Stimulated activated CD4-positive, alpha-beta T cell treated with anti-CD3 and anti-CD28 coated beads, TNF-alpha, amount 100 ng/mL, for 4 hours (primary cell): ENCODE measurements around the gene STAT3.
"Not testable (repeated sequence)": the region's sequence is repeated elsewhere in the genome, so short reads cannot be mapped to it uniquely, and the experiment has no call there.

Experiments
- DNase-seq, 3 experiments: peaks; one replicate each; pipeline ENCODE4 v3.0.0-alpha.2; 2020; ENCODE audit warnings: low read depth in 3 of 3

STAT3 gene

DNA sequence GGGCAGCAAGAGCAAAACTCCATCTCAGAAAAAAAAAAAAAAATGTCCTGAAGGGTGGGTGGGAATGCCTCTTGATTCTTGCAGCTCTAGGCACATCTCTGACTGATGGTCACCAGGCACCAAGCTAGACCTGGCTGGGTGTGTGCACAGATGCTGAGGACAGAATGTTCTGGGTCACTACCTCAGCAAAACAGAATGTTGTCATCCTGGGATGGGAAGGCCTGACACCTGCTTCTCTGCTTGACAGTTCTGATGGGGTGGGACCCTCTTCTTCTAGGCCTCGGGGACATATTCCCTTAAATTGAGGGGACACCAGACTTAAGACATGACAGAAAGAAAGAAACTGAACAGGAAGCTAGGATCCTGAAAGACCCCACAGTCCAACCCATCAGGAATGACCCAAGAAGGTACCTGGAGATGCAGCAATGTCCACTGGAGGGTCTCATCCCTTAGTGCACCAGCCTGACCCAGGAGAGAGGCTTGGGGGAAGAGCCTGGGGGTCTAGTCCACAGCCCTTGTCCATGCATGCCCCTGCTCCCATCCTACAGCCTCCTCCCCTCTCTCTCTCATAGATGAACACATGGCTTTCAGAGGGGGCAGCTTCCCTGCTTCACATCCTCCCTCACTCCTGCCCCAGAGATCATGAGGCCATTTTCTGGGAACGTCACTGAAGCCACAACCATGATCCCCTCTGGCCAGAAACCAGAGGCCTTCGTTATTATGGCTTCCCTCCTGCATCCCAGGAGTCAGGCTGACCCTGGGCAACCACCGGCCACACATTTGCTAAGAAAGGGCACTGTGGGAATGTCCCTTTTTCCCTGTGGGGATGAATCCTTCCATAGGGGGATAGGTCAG lies 108.2 kb downstream of the STAT3 start:
- DNase-seq: no peak

DNA sequence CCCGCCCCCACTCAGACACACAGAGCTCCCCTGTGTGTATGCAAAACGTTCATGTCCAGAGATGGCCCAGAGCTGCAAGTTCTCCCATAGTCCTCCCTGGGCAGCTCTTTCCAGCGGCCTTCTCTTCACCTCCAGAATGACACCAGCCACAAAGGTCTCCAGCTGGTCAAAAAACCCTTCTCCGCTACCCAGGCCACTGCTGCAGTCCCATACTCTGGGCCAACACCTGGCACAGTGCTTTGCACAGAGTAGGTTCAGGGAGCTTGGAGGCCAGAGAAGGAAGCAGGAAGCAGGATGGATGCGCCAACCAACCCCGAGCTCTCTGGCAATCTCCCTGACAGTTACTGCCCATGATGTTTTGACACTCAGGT lies 110.9 kb downstream of the STAT3 start:
- DNase-seq: no peak

DNA sequence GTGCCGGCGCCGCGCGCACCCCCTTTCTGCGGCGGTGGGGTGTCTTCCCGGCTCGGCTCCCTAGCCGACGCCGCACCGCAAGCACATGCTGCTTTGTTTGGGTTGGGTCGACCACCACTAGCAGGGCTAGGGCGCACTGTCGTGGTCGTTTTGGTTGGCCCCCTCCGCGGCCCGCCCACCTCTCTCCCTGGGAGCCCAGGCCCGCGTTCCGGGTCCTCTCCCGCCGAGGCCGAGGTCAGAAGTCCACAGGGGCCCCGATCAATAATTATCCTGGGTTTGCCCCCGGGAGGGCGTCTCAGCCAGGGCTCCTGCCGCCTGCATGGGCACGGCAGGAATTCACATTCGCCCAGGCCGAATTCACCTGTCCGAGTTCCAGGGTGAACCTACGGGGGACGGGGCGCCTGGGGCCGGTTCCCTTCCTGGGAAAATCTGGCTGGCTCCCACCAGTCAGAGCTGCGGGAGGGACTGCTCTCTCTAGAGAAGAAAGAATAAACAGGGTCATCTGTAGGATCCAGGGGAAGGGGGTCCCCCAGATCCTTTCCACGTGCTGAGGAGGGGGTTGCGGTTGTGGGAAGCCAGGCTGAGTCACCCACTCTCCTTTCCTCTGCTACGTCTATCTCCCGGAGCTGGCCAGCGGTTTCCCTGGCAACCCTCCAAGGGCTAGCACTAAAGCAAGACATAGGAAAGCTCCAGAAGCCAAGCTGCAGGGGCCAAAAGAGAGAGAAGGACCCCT lies 111.5 kb downstream of the STAT3 start:
- DNase-seq: no peak

DNA sequence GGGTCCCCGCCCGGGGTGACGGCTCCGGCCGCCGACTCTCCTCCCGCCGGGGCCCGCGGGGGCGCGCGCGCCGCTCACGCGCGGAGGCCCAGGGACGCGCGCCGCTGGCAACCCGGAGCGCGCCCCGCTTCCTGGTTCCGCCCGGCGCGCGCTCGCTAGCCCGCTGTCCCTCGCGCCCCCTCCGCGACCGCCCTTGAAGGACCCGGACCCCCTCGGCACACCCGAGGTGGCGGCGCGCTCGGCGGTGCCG lies 112.0 kb downstream of the STAT3 start, which contains the start of gene STAT5B:
Gene STAT5B (minus strand): TSS at position 33 of the 250 bp plus-strand sequence. CDS start 44,264 bp downstream, outside the sequence.
- peak; percentile 37 to 61 (median 43) for DNase-seq

DNA sequence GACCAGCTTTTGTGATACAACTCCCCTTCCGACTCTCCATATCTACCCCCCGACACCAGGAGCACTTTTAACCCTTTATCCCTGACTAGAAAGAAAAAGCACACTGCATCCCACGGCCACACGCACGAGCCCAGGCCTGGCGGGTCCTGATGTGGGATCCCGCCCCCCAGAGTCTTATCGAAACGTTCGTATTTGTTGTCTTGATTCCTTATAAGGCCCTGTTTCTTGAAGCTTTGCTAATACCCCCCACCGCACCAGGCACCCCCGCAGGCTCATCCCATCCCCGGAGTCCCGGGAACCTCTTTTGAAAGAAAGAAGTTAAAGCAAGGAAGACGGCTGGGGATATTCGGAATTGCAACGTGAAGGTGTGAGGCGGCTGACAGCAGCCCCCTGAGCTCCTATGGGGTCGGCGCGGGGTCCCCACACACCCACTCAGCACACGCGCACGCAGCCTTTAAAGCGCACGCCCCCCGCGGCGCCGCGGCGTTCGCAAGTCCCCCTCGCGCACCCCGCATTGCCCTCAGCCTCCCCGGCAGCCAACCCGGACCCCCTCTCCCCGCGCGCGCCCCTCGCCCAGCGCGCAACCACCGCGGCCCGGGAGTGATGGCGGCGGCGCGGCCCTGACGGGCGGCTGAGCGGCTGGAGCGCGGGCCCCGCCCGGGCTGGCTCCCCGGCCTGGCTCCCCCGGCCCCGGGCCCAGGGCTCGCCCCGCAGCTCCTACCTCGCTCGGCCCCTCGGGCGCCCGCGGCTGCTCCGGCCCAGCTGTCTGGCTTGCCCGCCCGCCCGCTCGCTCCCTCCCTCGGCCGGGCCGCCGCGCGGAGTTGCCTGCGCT lies 112.5 kb downstream of the STAT3 start:
- peak in 2 of 3 experiments; percentile 33 to 34 for DNase-seq

DNA sequence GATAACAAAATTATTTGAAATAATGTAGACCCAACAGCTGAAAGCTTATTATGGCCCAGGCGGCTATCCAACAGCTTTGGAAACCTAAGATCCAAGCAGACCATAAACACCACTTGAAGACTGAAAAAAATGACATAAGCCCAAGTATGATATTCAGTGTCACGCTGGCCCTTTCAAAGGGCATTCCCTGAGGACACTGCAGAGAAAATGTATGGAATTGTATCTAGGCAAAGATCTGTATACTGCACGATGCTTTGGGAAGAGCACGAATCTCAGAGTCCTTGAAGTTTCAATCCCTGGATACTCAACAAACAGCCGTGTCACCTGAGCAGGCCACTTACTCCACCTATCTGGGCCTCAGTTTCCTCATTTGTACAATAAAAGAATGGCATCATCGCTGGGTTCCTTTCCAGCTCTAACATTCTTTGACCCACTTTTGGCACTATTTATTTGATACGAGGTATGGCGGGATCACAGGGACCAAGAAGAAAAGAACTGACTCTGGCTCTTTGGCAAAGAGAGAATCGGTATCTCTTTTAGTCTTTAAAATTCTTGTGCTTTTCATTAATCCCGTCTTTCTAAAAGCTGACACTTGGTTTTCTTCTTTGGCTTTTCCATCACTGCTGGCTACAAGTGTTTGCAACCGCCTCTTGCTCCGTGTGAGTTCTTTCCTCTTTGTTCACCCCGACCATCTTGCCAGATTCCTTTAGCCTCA lies 113.3 kb downstream of the STAT3 start:
- DNase-seq: no peak

DNA sequence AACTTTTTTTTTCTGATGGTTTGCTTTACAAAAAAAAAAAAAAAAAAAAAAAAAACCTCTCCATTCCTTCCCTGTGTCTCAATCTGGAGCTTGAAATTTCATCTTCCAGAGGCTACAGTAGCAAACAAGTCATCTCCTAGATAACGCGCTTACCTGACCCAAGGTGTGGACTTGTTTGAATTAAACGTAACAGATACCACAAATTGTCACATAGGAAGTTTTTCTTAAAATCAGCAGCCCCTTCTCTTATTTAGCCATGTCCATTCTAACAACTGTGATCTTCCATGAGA lies 114.0 kb downstream of the STAT3 start:
- DNase-seq: no peak

DNA sequence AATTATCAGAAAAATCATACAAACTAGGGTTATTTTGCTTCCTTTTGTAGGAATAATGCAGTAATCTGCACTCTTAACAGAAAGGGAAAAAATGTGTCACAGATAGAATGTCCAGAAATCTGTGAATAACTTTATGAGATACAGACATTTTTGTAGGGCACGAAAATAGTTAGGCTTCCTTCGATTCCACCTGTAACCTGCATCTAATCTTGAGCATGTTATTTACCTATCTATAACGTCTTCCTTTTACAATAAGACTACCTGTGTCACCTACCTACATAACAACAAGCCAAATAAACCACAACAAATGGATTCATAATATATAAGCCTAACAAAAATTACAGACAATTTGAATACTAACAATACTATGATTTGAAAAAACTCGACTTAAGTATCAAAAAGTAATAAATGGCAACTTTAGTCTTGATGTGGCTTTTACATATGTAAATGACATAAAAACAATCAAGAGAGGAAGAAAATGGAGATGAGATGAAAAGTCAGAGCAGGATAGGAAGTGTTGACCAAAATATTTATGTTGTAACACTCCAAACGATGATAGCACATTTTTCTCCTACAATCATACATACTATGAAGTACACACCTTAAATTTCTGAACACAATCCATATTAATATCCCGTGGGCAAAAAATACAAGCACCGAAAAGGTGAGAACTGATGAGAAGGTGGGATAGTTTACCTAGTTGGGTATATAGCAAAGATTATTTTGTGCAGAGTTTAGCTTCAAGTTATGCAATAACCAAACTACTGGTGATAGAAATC lies 114.6 kb downstream of the STAT3 start:
- DNase-seq: no peak

DNA sequence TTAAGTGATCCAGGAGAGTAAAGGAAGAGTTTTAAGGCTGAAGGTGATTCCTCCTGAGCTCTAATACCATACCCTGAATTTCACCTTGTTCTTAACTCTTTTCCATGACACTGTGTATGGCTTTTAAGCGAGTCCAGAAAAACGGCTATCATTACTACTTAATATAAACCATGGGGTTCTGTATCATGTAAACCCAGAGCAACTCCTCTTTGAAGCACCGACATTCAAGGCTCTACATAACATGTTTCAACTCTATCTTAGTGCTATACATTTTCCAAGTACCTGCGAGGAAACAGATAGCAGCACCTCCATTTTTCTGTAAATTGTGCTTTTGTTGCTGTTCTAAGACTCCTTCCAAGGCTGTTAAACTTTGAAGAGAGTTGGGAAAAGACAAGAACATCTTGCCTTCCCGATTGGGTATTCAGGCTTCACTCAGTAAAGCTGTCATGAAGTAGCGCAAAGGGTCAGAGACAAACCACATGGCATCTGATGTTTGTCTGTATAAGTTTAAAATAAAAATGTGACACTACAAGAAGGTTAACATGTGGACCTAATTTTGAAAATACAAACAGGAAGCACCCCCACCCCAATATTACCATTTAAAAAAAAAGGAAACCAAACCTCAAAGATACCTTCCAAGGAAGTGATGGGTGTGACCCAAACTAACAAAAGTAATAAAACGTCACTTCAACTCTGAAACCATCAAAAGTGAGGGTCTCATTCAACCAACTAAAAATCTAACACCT lies 115.9 kb downstream of the STAT3 start:
- no peak for DNase-seq

DNA sequence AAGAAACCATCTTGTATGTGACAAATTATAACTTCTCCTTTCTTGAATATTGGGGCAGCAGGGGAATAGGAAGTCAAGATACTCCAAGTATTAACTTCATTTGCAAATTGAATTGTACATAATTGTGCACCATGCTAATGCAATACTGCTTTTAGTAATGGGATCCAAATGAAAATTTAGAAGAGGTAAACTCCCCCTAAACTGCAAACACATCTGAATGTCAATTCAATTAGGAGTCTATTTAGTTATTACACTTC lies 116.5 kb downstream of the STAT3 start:
- no peak for DNase-seq

DNA sequence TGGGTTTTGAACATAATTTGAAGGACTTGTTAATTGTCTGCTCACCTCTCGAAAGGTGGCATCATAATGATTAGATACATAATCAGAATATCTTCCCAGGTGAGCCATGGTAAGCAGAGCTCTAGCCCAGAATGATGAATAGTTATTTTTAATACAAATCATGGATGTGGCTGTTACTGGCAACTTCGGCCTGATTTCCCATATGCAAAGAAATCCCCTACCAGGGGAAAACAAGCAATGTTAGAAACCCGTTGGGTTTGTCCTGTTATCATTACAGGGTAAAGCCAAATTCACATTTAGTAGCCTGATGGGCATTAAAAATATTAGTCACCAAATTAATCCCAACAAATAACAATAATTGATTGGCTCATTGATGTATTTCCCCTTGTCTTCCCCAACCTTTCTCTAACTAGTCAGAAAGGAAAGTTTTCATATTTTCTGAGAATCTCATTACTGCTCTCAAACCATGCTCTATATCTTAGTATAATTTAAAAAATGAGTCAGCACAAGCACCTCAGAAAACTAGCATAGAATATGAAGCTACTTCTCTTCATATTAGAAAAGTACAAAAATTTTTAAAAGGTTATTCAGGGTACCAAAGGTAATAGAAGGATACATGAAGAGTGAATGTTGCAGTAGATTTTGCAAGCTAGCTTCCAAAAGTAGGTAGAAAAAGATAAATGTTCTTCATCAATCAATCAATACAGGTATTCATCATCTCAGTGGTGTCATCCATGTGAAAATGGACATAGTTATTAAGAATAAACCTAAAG lies 117.0 kb downstream of the STAT3 start:
- no peak for DNase-seq

DNA sequence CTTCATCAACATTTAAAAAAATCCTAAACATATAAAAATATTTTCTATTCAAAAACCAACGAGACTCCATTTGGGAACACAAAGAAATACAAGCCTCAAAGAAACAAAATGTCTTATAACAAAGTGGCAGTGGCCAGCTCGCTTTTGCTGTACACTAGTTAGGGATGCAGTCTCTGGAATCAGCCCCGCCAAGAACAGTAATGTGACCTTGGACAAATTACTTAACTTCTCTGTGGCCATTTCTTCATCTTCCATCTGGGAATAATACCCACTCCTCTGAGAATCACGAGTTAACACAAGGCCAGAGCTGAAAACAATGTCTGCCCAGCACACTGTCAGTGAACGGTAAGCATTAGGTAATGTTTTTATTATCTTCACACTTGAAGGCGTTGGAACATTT lies 117.6 kb downstream of the STAT3 start:
- no peak for DNase-seq

DNA sequence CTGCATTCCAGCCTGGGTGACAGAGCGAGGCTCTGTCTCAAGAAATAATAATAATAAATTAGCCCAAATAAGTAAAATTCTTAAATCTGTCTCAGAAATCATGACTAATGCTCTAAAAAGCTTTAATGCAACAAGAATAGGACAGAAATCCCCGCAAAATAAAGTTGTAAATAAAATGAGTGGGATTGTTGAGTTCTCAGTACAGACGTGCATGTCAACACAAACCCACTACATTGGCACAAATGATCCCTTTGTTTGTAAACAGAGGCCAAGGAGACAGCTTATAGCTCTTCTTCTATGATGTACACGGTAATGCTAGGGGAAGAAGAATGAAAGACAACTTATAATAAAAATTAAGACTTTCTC lies 118.1 kb downstream of the STAT3 start:
- no peak for DNase-seq

DNA sequence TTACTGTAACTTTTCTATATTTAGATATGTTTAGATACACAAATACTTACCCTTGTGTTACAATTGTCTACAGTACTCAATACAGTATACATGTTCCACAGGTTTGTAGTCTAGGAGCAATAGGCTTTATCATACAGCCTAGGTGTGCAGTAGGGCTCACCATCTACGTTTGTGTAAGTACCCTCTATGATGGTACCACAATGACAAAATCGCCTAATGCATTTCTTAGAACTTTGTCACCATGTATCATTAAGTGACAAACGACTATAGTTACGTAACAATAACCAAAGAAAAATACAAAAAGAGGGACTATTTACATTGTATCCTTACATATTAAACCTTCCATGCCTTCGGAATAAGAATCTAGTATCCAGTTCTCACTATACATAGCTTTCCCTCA lies 120.0 kb downstream of the STAT3 start:
- no peak for DNase-seq

DNA sequence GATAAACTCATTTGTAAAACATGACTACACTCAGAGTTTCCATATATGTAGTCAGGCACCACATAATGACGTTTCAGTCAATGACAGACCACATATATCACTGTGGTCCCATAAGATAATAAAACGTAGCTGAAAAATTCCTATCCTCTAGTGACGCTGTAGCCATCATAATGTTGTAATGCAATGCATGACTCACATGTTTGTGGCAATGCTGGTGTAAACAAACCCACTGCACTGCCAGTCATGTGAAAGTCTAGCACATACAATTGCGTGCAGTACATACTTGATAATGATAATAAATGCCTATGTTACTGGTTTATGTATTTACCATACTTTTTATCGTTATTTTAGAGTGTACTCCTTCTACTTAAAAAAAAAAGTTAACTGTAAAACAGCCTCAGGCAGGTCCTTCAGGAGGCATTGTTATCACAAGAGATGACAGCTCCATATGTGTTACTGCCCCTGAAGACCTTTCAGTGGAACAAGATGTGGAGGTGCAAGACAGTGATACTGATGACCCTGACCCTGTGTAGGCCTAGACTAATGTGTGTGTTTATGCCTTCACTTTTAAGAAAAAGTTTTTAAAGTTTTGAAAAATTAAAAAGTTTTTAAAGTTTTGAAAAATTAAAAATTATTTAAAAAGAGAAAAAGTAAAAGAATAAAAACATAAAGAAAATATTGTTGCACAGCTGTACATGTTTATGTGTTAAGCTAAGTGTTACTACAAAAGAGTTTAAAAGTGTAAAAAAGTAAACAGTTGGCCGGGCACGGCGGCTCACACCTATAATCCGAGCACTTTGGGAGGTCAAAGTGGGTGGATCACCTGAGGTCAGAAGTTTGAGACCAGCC lies 121.1 kb downstream of the STAT3 start:
- DNase-seq: peak in 1 of 3 experiments; percentile 32

DNA sequence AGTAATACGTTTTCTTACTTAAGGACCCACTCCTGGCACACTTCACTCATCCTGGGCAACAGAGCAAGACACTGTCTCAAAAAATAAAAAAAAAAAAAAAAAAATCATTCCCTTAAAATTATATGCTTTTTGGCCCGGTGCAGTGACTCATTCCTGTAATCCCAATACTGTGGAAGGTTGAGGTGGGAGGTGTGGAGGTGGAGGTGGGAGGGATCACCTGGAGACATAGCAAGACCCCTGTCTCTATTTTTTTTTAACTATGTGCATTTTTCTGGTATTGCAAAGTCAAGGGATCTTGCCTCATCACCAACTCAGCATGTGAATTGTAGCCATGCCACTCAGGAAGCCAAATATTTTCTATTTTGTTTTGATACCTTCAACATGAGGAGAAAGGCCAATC lies 121.8 kb downstream of the STAT3 start:
- no peak for DNase-seq

DNA sequence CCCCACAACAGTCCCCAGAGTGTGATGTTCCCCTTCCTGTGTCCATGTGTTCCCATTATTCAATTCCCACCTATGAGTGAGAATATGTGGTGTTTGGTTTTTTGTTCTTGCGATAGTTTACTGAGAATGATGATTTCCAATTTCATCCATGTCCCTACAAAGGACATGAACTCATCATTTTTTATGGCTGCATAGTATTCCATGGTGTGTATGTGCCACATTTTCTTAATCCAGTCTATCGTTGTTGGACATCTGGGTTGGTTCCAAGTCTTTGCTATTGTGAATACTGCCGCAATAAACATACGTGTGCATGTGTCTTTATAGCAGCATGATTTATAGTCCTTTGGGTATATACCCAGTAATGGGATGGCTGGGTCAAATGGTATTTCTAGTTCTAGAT lies 123.9 kb downstream of the STAT3 start:
- DNase-seq: not testable (repeated sequence)
